Neural progenitor cell (in vitro differentiated cells): ENCODE measurements around the gene PIM2.

Source experiments
- CTCF ChIP-seq: fragments of 200-600 bp; sonication (generic); IDR thresholded peaks from 2 replicates; pipeline ENCODE4 v1.5.1; 2017; ENCODE audit warnings: antibody characterized with exemption, mild to moderate bottlenecking
- EZH2 ChIP-seq: fragments of 200-600 bp; sonication (generic); IDR thresholded peaks from 2 replicates; pipeline ENCODE4 v1.6.1; 2017; ENCODE audit warnings: antibody characterized with exemption, mild to moderate bottlenecking, moderate library complexity

GRCh38 chrX:48903290-48903689 is 15.5 kb downstream of the PIM2 start:
- TF ChIP-seq CTCF (no peak), EZH2 (no peak)
